Measurements from ENCODE around the gene BCS1L. TPM values are rescaled to one million over a fixed set of nuclear protein-coding genes. Genes with fewer than 3 reads are reported as not detected.
A peak's percentile ranks its signal among the peaks of the same experiment; 100 is the strongest.

Gene BCS1L
- total RNA-seq, 6 experiments from 2014 or later, result 19.7 to 34.1 (median 28.0) TPM

DNA sequence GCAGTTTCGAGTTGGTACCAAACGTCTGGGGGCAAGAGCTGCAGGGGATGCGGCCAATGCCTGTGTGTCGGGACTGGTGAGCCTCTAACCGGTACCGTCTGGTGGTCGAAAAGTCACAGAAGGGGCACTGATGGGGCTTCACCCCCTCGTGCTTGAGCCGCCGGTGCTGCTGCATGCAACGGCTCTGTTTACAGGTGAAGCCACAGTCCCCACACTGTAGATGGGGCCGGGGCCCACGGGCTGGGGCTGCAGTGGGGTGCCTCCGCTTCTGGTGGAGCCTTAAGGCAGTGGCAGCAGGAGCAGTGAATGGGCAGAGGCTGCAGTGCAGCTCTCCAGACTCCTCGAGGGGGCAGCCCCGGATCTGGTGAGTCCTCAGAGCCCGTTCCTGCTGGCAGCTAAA is 16.7 kb upstream of the BCS1L start:
- no peak overlapping the region for H3K27ac ChIP-seq
- intact Hi-C loops (cut with DNase I), result loop anchor here in 1 of 2 donors (10.0 kb wide), 1 partner anchor 48 kb away; no protein-coding TSS in a partner anchor
- peaks cover 0 to 19% (median 0%) of the 10 kb centered on the region in 4 donors for H3K4me1 ChIP-seq
- ATAC-seq (no peak), DNase-seq (no peak)
- TF ChIP-seq CTCF (IDR thresholded peaks at IDR 0.05), result no peak
- TF ChIP-seq POLR2A (IDR thresholded peaks at IDR 0.05), result no peak
- WGBS (ENCODE audit: insufficient coverage, low coverage, low lambda C conversion rate, missing lambda C conversion rate), result no CpG with 5 or more reads among the region's 17 CpGs
- H3K9me3 ChIP-seq, result no peaks in the 10 kb centered on the region
- no peaks in the 10 kb centered on the region for H3K27me3 ChIP-seq
- H3K36me3 ChIP-seq, result peaks cover 5 to 54% (median 19%) of the 10 kb centered on the region in 4 donors
- H3K4me3 ChIP-seq, result no peak overlapping the region

- Histone ChIP-seq H3K9me3 (no peaks in the 10 kb centered on the region), H3K27ac (no peak overlapping the region), H3K4me3 (no peak overlapping the region), H3K27me3 (no peaks in the 10 kb centered on the region), H3K36me3 (peaks cover 5 to 53% (median 20%) of the 10 kb centered on the region in 4 donors), H3K4me1 (peaks cover 0 to 19% (median 0%) of the 10 kb centered on the region in 4 donors)
- no peak for DNase-seq
- intact Hi-C loops (cut with DNase I), result loop anchor here in 1 of 2 donors (10.0 kb wide), 1 partner anchor 49 kb away; no protein-coding TSS in a partner anchor
- no peak for ATAC-seq
- WGBS (ENCODE audit: insufficient coverage, low coverage, low lambda C conversion rate, missing lambda C conversion rate), result 95% methylated on average over 9 of the region's 10 CpGs
- TF ChIP-seq POLR2A (IDR thresholded peaks at IDR 0.05) (no peak), CTCF (IDR thresholded peaks at IDR 0.05) (no peak)
Measured at GRCh38 chr2:218643751-218644310, 15.7 kb upstream of the BCS1L start.

- peaks cover 0 to 19% (median 0%) of the 10 kb centered on the region in 4 donors for H3K4me1 ChIP-seq
- ATAC-seq (peak; percentile 46 to 66 (median 56)), DNase-seq (peak in 2 of 3 donors; percentile 47 to 58)
- peak overlapping the region in 2 of 3 donors; percentile 16 to 55 for H3K27ac ChIP-seq
- intact Hi-C loops (cut with DNase I), result loop anchor here in 1 of 2 donors (10.0 kb wide), 1 partner anchor 50 kb away; no protein-coding TSS in a partner anchor
- 60% methylated on average over 1 of the region's 11 CpGs for WGBS (ENCODE audit: insufficient coverage, low coverage, low lambda C conversion rate, missing lambda C conversion rate)
- H3K9me3 ChIP-seq, result no peaks in the 10 kb centered on the region
- no peak for TF ChIP-seq POLR2A (IDR thresholded peaks at IDR 0.05)
- TF ChIP-seq CTCF (IDR thresholded peaks at IDR 0.05), result peak in 3 of 4 donors; percentile 5 to 32 (median 32)
- H3K27me3 ChIP-seq, result no peaks in the 10 kb centered on the region
- no peak overlapping the region for H3K4me3 ChIP-seq
- H3K36me3 ChIP-seq, result peaks cover 5 to 55% (median 16%) of the 10 kb centered on the region in 4 donors
Measured at GRCh38 chr2:218644721-218645120, 14.8 kb upstream of the BCS1L start.

- Histone ChIP-seq H3K4me3 (no peak overlapping the region), H3K4me1 (peaks cover 0 to 19% (median 0%) of the 10 kb centered on the region in 4 donors), H3K27ac (peak overlapping the region; percentile 54 to 71 (median 54)), H3K27me3 (no peaks in the 10 kb centered on the region), H3K36me3 (peaks cover 5 to 56% (median 14%) of the 10 kb centered on the region in 4 donors), H3K9me3 (no peaks in the 10 kb centered on the region)
- no peak for DNase-seq
- 33% methylated on average over 1 of the region's 1 CpG for WGBS (ENCODE audit: insufficient coverage, low coverage, low lambda C conversion rate, missing lambda C conversion rate)
- intact Hi-C loops (cut with DNase I), result loop anchor here in 1 of 2 donors (10.0 kb wide), 1 partner anchor 50 kb away; no protein-coding TSS in a partner anchor
- TF ChIP-seq POLR2A (IDR thresholded peaks at IDR 0.05) (no peak), CTCF (IDR thresholded peaks at IDR 0.05) (no peak)
- peak; percentile 53 to 78 (median 67) for ATAC-seq
Measured at GRCh38 chr2:218645126-218645525, 14.4 kb upstream of the BCS1L start.

All from right lobe of liver (tissue), 6 donors.